HL-60 (cell line): ENCODE measurements around the gene CALM3.
A peak's percentile ranks its signal among the peaks of the same experiment; 100 is the strongest.

Experiments used
- DNase-seq, 2 experiments: peaks; one replicate each; pipeline ENCODE4 v3.0.0-alpha.2; 2010 to 2020; ENCODE audit warnings: low read depth in 1 of 2, low spot score in 1 of 2
- H3K27ac ChIP-seq: fragments of 250-450 bp; sonication (Bioruptor Pico); replicated peaks from 2 replicates; pipeline ENCODE4 v1.5.1; 2020; ENCODE audit warnings: mild to moderate bottlenecking, moderate library complexity
- H3K27me3 ChIP-seq: fragments of 250-450 bp; sonication (Bioruptor Pico); 2 replicates; pipeline ENCODE4 v1.5.1; 2021; ENCODE audit warnings: mild to moderate bottlenecking, moderate library complexity; ENCODE audit not compliant: insufficient read depth, poor library complexity, severe bottlenecking
- H3K4me3 ChIP-seq: replicated peaks from 2 replicates; pipeline ENCODE4 v1.5.1; 2011; ENCODE audit warnings: mild to moderate bottlenecking, control low read depth, low read length; ENCODE audit not compliant: insufficient read depth
- CTCF ChIP-seq: IDR thresholded peaks from one replicate; pipeline ENCODE4 v1.5.1; 2011; ENCODE audit warnings: low read length, control low read depth, inconsistent platforms; ENCODE audit not compliant: insufficient read depth
- GABPA ChIP-seq: IDR thresholded peaks from 2 replicates; pipeline ENCODE4 v1.6.1; 2012; ENCODE audit warnings: low read depth
- POLR2AphosphoS5 ChIP-seq: IDR thresholded peaks from 2 replicates; pipeline ENCODE4 v1.6.1; 2012; ENCODE audit warnings: low read depth
- REST ChIP-seq: IDR thresholded peaks from 2 replicates; pipeline ENCODE4 v1.6.1; 2012; ENCODE audit warnings: low read depth; ENCODE audit not compliant: insufficient replicate concordance
- SPI1 ChIP-seq: IDR thresholded peaks from 2 replicates; pipeline ENCODE4 v1.6.1; 2012; ENCODE audit warnings: low read depth, mild to moderate bottlenecking, borderline replicate concordance

CALM3 gene

DNA sequence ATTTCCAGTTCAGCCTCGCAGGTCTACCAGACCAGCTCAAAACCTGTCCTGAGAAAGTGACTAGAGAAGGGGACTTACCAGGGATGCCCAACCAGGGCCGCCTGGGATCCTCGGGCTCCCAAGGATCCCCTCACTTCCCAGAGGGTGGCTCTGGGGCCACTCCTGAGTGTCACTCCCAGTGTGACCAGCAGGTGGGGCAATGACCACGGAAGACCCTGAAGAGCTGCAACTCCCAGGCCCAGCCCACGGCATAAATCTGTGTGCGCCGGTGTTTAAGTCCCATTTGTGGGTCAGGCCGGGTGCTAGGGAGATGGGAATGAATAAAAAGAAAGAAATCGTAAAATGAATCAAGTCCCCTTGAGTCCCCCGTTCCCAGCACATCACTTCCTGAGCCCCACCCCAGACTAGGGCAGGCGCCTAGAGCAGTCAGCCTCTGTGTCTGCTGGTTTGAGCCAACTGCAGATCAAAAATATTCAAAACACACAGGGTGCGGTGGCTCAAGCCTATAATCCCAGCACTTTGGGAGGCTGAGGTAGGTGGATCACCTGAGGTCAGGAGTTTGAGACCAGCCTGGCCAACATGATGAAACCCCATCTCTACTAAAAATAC, 13.1 kb downstream of the CALM3 start:
- H3K27ac ChIP-seq: no peak overlapping the region

GRCh38 chr19:46615966-46616365, 14.8 kb downstream of the CALM3 start:
- TF ChIP-seq POLR2AphosphoS5: no peak
- TF ChIP-seq CTCF: no peak
- TF ChIP-seq REST: no peak
- no peak for TF ChIP-seq SPI1
- no peak for TF ChIP-seq GABPA
- no peaks in the 10 kb centered on the region for H3K27me3 ChIP-seq
- DNase-seq: no peak
- H3K4me3 ChIP-seq: no peak overlapping the region
- no peak overlapping the region for H3K27ac ChIP-seq

More for the DNA sequence above, 13.1 kb downstream of the CALM3 start:
- Histone ChIP-seq H3K4me3 (no peak overlapping the region), H3K27me3 (no peaks in the 10 kb centered on the region)
- TF ChIP-seq SPI1 (no peak), CTCF (peak; percentile 58)
- DNase-seq: peak in 1 of 2 experiments; percentile 71

DNA sequence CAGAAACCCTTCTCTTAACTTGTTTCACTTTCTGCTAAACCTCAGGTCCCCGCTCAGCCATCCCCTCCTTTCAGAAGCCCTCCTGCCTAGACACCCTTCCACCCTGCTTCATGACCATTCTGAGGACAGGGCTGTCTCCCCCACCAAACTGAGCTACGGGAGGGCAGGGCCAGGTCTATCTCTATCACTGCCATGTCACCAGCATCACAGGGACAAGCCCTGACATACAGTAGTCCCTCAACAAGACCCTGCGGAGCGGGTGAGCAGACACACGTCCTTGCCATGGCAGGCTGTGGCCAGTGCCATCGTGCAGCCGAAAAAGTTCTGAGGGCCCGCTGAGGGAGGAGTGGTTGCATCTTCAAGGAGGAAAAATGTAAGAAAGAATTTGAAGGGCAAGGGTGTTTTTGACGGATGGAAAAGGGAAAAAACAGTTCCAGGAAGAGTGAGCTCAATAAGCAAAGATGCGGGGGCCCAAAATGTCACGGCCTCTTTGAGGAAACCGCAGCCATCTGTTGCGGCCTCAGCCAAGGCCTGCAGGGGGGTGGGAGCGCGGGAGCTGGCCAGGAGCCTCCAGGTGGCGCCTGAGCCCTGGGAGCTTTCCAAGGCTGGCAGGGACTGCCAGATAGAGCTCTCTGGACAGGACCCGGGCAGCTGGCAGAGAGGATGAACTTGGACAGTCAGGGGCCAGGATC, 15.6 kb downstream of the CALM3 start:
- peak in 1 of 2 experiments; percentile 61 for DNase-seq
- TF ChIP-seq REST: no peak
- peak; percentile 86 for TF ChIP-seq POLR2AphosphoS5
- Histone ChIP-seq H3K27me3 (no peaks in the 10 kb centered on the region), H3K4me3 (no peak overlapping the region), H3K27ac (no peak overlapping the region)

DNA sequence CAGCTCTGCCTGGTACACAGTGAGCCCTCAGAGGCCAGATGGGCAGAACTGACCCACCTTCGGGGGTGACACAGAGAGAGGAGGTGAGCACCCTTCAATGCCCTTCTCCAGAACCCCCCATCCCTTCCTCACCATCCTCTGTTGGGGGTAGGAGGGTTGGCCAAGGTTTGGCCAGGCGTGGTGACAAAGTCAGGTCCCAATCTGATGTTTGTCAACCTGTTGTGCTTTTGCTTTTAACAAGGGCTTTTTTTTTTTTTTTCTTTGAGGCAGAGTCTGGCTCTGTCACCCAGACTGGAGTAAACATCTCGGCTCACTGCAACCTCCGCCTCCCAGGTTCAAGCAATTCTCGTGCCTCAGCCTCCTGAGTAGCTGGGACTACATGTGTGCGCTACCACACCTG, 16.5 kb downstream of the CALM3 start:
- H3K27ac ChIP-seq: no peak overlapping the region
- no peaks in the 10 kb centered on the region for H3K27me3 ChIP-seq
- DNase-seq: no peak
- H3K4me3 ChIP-seq: no peak overlapping the region
- TF ChIP-seq POLR2AphosphoS5 (no peak), SPI1 (no peak), REST (no peak), GABPA (no peak), CTCF (no peak)
